ENCODE data around the gene ELP5. TPM values are rescaled to one million over a fixed set of nuclear protein-coding genes. Genes with fewer than 3 reads are reported as not detected.
A peak's percentile ranks its signal among the peaks of the same experiment; 100 is the strongest.

The ELP5 gene
- polyA plus RNA-seq, 1 experiment: 25.9 TPM

DNA sequence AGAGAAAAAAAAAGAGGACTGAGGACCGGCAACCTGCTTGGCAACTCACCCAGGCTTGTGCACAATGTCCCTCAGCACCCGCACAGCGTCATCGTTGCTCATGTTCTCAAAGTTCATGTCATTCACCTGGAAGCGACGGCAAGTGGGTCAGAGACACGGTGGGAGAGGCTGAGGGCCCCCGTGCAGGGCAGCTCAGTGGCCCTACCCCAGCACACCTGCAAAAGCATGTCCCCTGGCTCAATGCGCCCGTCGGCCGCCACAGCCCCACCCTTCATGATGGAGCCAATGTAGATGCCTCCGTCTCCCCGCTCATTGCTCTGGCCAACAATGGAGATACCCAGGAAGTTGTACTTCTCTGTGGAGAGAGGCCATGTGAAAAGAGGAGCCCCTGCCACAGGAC lies 23.1 kb upstream of the ELP5 start:
- DNase-seq (ENCODE audit: low read depth, low spot score): no peak
- ChIA-PET CTCF (no interaction called here), POLR2A (no interaction called here)
- Histone ChIP-seq H3K27me3 (ENCODE audit: control insufficient read depth, insufficient read depth, low read length) (no peaks in the 10 kb centered on the region), H3K4me3 (ENCODE audit: low read depth, low read length) (no peak overlapping the region), H3K27ac (ENCODE audit: low read depth, low read length) (no peak overlapping the region), H3K9me3 (ENCODE audit: control insufficient read depth, insufficient read depth, low read length) (no peaks in the 10 kb centered on the region; the same call in 1 of the 2 replicates)
- TF ChIP-seq CTCF (IDR thresholded peaks at IDR 0.05; ENCODE audit: low read depth, low read length): no peak

DNA sequence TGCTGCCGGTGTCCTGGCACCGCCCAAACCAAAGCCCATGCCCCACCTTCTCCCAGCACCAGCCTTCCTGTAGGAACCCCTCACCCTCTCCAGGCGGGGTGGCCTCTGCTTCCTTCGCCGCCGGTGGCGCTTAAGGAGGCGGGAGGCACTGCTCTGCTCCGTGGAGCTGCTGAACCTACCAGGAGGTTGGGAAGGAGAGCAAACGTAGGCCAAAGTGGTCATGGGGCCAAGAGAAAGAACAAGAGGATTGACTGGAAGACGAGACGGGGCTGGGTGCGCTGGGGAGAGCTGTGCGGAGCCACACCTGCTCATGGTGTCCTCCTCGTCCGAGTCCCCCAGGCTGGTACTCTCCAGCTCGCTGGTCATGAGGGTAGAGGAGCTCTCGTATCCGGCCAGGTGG lies 22.5 kb upstream of the ELP5 start:
- H3K9me3 ChIP-seq (ENCODE audit: control insufficient read depth, insufficient read depth, low read length): no peaks in the 10 kb centered on the region; the same call in 1 of the 2 replicates
- CTCF ChIA-PET: no interaction called here
- POLR2A ChIA-PET: no interaction called here
- DNase-seq (ENCODE audit: low read depth, low spot score): no peak
- no peak overlapping the region for H3K4me3 ChIP-seq (ENCODE audit: low read depth, low read length)
- H3K27ac ChIP-seq (ENCODE audit: low read depth, low read length): no peak overlapping the region
- no peak for TF ChIP-seq CTCF (IDR thresholded peaks at IDR 0.05; ENCODE audit: low read depth, low read length)
- no peaks in the 10 kb centered on the region for H3K27me3 ChIP-seq (ENCODE audit: control insufficient read depth, insufficient read depth, low read length)

DNA sequence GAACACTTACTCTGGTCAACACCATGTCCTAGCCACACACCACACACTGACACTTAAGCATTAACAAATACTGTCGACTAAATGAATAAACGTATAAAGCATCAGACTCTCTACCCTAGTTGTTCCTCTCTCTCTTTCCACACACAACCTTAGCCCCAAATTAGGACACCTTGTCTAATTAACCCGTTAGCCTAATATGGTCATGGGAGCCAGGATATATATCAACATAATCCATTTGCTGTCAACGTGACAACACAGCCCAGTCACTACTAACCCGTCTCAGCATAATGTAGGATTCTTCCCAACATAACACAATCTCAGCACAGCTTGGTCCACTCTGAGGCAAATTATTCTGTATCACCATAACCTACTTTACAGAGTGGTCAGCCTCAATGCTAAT lies 19.9 kb upstream of the ELP5 start:
- Histone ChIP-seq H3K27me3 (ENCODE audit: control insufficient read depth, insufficient read depth, low read length) (no peaks in the 10 kb centered on the region), H3K9me3 (ENCODE audit: control insufficient read depth, insufficient read depth, low read length) (no peaks in the 10 kb centered on the region; the same call in 1 of the 2 replicates), H3K27ac (ENCODE audit: low read depth, low read length) (no peak overlapping the region), H3K4me3 (ENCODE audit: low read depth, low read length) (peak overlapping the region; percentile 88)
- POLR2A ChIA-PET: interaction anchor here (5.7 kb wide), 1 partner anchor 12 kb away, joined by 42 read pairs; the partner anchor contains the start of genes ACADVL and DLG4
- CTCF ChIA-PET: interaction anchor here (1.3 to 1.5 kb wide), 2 partner anchors 11 to 186 kb away, joined by 4 to 7 read pairs; no protein-coding TSS in a partner anchor
- TF ChIP-seq CTCF (IDR thresholded peaks at IDR 0.05; ENCODE audit: low read depth, low read length): no peak
- no peak for DNase-seq (ENCODE audit: low read depth, low spot score)

DNA sequence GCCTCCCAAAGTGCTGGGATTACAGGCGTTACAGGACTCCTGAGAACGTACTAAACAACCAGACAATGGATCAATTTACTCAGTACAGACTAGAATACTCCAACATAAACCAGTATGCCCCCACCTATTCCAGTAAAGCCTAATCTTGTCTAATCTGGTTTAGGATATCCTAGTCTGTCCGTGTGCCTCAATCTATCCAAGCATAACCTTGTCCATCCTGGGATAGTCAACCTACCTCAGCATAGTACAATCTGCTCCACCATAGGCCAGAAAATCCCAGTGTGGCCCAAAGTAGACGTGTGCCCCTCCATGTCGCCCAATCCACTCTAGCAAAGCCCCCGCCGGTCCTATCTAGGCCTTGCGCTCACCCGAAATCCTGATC lies 18.3 kb upstream of the ELP5 start:
- POLR2A ChIA-PET: interaction anchor here (0.6 to 5.7 kb wide), 7 partner anchors 9 to 452 kb away, joined by 3 to 42 read pairs (median 3); partner anchors contain the start of genes ACADVL, CTDNEP1, DLG4 and TMEM256
- Histone ChIP-seq H3K27ac (ENCODE audit: low read depth, low read length) (peak overlapping the region; percentile 73), H3K9me3 (ENCODE audit: control insufficient read depth, insufficient read depth, low read length) (no peaks in the 10 kb centered on the region; the same call in 1 of the 2 replicates), H3K4me3 (ENCODE audit: low read depth, low read length) (peak overlapping the region; percentile 88), H3K27me3 (ENCODE audit: control insufficient read depth, insufficient read depth, low read length) (no peaks in the 10 kb centered on the region)
- CTCF ChIA-PET: no interaction called here
- TF ChIP-seq CTCF (IDR thresholded peaks at IDR 0.05; ENCODE audit: low read depth, low read length): no peak
- no peak for DNase-seq (ENCODE audit: low read depth, low spot score)

DNA sequence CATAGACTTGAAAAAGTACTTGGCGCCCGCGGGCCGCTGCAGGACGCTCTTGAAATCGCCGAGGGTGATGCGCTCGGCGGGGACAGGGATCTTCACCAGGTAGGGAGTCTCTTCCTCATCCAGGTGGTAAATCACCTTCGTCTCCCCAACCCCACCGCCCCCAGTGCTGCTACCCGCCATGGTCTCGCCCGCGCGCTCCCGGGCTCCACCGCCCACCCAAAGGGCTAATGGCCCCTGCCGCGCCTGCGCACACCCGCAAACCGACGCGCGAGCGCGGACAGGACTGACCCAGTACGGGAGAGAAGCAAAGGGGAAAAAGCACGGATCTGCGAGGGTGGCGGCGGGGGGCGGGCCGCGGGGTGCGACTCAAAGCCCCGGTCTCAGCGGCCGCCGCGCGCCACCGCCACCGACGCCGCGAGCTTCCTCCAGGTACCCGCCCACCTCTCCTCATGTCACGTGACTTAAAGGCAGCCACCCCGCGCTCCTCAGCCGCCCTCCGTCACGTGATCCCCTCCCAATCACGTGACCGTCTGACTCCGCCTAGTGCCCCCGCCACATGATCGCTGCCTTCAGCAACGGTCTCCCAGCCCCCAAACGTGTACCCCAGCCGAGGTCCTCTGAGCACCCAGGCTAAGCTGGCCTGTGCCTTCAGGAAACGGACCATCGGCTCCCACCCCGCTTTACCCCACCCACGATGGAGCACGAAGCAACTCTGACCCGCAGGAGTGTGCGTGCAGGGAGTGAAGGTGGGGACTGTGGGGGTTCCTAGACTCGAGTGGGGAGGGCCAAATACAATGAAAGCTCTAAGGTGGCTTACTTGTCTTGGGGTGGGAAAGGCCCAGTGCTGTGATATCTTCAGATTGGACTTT lies 17.7 kb upstream of the ELP5 start, which contains the start of gene DVL2:
Gene DVL2, minus strand, starts transcription at position 435 of the 869 bp plus-strand sequence. Its CDS starts 255 bp downstream, at position 180.
- Histone ChIP-seq H3K27ac (ENCODE audit: low read depth, low read length) (peak within 1 kb of the TSS; percentile 73), H3K27me3 (ENCODE audit: control insufficient read depth, insufficient read depth, low read length) (no peaks in the 10 kb centered on the region), H3K4me3 (ENCODE audit: low read depth, low read length) (peak within 1 kb of the TSS; percentile 88), H3K9me3 (ENCODE audit: control insufficient read depth, insufficient read depth, low read length) (no peaks in the 10 kb centered on the region; the same call in 1 of the 2 replicates)
- TF ChIP-seq CTCF (IDR thresholded peaks at IDR 0.05; ENCODE audit: low read depth, low read length): no peak
- CTCF ChIA-PET: no interaction called here
- peak; percentile 87 for DNase-seq (ENCODE audit: low read depth, low spot score)
- POLR2A ChIA-PET: interaction anchor here (0.6 to 5.7 kb wide), 9 partner anchors 8 to 451 kb away, joined by 3 to 42 read pairs (median 3); partner anchors contain the start of genes ACADVL, CTDNEP1, DLG4 and TMEM256

All from AG04450 (cell line).